OCI-LY7 (cell line): Measurements from ENCODE around the gene CYRIA. TPM values are rescaled to one million over a fixed set of nuclear protein-coding genes. Genes with fewer than 3 reads are reported as not detected.

Experiments
- BruUV-seq: library from RNA; stranded (reverse); fragments of 400-500 nt; replicated peaks from 2 replicates; lab custom pipeline; 2021; lab: Mats Ljungman, UMichigan
- CTCF ChIA-PET: fragments of 300-600 bp; sonication (Branson Sonifier 250); formaldehyde crosslinking; loops from one replicate; lab custom pipeline; 2022; ENCODE audit warnings: antibody characterized with exemption; ENCODE audit not compliant: unreplicated experiment; lab: Charles Lee
- POLR2A ChIA-PET: fragments of 300-600 bp; sonication (Branson Sonifier 250); formaldehyde crosslinking; loops from one replicate; lab custom pipeline; 2022; ENCODE audit warnings: antibody characterized with exemption; lab: Charles Lee
- DNase-seq: peaks from one replicate; pipeline ENCODE4 v3.0.0-alpha.2; 2015; ENCODE audit warnings: low spot score
- H2AFZ ChIP-seq: fragments of 200-600 bp; sonication (generic), shearing (Covaris generic); 2 replicates; pipeline ENCODE4 v1.6.1; 2014; ENCODE audit warnings: mild to moderate bottlenecking, antibody characterized with exemption, low read length, moderate library complexity
- H3K27ac ChIP-seq: fragments of 200-600 bp; sonication (generic); 2 replicates; pipeline ENCODE4 v1.5.1; 2014; ENCODE audit warnings: mixed run types, low read depth, mild to moderate bottlenecking, moderate library complexity, low read length, inconsistent platforms; ENCODE audit not compliant: poor library complexity, severe bottlenecking
- H3K36me3 ChIP-seq: fragments of 200-600 bp; sonication (generic); 2 replicates; pipeline ENCODE4 v1.6.1; 2014; ENCODE audit warnings: mild to moderate bottlenecking, antibody characterized with exemption, low read length, moderate library complexity, mixed read lengths; ENCODE audit not compliant: insufficient read depth
- H3K4me1 ChIP-seq: fragments of 200-600 bp; sonication (generic); 2 replicates; pipeline ENCODE4 v1.5.1; 2014; ENCODE audit warnings: mild to moderate bottlenecking, low read length; ENCODE audit not compliant: insufficient read depth, poor library complexity, severe bottlenecking
- H3K4me2 ChIP-seq: fragments of 200-600 bp; sonication (generic); 2 replicates; pipeline ENCODE4 v1.6.1; 2014; ENCODE audit warnings: mild to moderate bottlenecking, low read length
- H3K4me3 ChIP-seq: fragments of 200-600 bp; sonication (generic); 2 replicates; pipeline ENCODE4 v1.5.1; 2014; ENCODE audit warnings: mild to moderate bottlenecking, low read depth, low read length; ENCODE audit not compliant: poor library complexity, severe bottlenecking
- H3K79me2 ChIP-seq: fragments of 200-600 bp; sonication (generic); 2 replicates; pipeline ENCODE4 v1.6.1; 2016; ENCODE audit warnings: low read depth, mild to moderate bottlenecking, low read length, moderate library complexity, mixed read lengths; ENCODE audit not compliant: insufficient read depth
- H3K9me2 ChIP-seq: fragments of 200-600 bp; sonication (generic); 2 replicates; pipeline ENCODE4 v1.6.1; 2016; ENCODE audit warnings: mild to moderate bottlenecking, low read length, mixed read lengths; ENCODE audit not compliant: insufficient read depth
- H3K9me3 ChIP-seq: fragments of 200-600 bp; sonication (generic); 2 replicates; pipeline ENCODE4 v1.6.1; 2014; ENCODE audit warnings: mild to moderate bottlenecking, mixed run types, low read length, mixed read lengths
- H4K20me1 ChIP-seq: fragments of 200-600 bp; sonication (generic); 2 replicates; pipeline ENCODE4 v1.6.1; 2014; ENCODE audit warnings: mild to moderate bottlenecking, antibody characterized with exemption, low read length, moderate library complexity, mixed read lengths; ENCODE audit not compliant: insufficient read depth
- EZH2phosphoT487 ChIP-seq: fragments of 200-600 bp; sonication (generic); IDR thresholded peaks from 2 replicates; pipeline ENCODE4 v1.6.1; 2018; ENCODE audit warnings: low read depth, borderline replicate concordance, mild to moderate bottlenecking, mixed run types, antibody characterized with exemption, low read length, moderate library complexity, mixed read lengths
- intact Hi-C: fragments of 100-400 bp; cut with micrococcal nuclease; formaldehyde crosslinking; loops from one replicate; pipeline ENCODE4 v1.10.0; 2022; ENCODE audit not compliant: unreplicated experiment
- total RNA-seq, 2 experiments: library from RNA; depleted of rRNA in 1 of 2; stranded (reverse); fragments of >200 nt in 1 of 2; shearing (Covaris generic) in 1 of 2; gene quantifications; 2 replicates each; pipeline ENCODE4 v1.2.3, GENCODE V29; 2014 to 2022
- TF ChIP-seq, protein P1 (sequence below): fragments of 200-600 bp; sonication (generic); conservative IDR thresholded peaks from 2 replicates; pipeline ENCODE4 v1.5.1; 2014; ENCODE audit warnings: mild to moderate bottlenecking, antibody characterized with exemption, low read length, moderate library complexity, mixed read lengths

CYRIA gene
- total RNA-seq, 2 experiments from 2014 or later, result 5.0 to 11.7 TPM

DNA sequence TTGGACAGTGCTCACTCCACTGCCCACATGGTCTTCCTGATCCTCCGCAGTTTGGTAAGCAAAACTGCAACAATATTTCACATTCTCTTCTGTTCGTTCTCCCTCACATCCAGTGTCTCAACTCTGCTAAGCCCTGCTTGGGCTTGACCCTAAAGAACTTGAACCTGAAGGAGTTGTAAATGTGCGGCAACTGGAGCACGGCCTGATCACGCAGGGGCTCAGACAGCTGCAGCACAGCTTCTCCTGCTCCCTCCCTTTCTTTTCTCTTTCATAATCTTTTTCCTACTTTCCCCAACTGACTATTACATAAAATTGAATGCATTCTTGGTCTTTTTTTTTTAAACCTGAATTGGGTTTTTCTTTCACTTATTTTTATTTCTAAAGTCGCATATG is 10.2 kb downstream of the CYRIA start:
- Histone ChIP-seq H3K36me3 (no peaks in the 10 kb centered on the region), H2AFZ (peak overlapping the region; percentile 33; the same call in 1 of the 2 replicates), H3K27ac (peak overlapping the region; percentile 87), H3K4me3 (peak overlapping the region; percentile 48), H3K9me2 (no peaks in the 10 kb centered on the region), H4K20me1 (no peaks in the 10 kb centered on the region), H3K79me2 (peaks cover 27% of the 10 kb centered on the region; the same call in 1 of the 2 replicates), H3K4me2 (peak overlapping the region; percentile 73), H3K9me3 (no peaks in the 10 kb centered on the region), H3K4me1 (peaks cover 99% of the 10 kb centered on the region)
- ChIA-PET POLR2A (interaction anchor here (0.6 to 17.9 kb wide), 8 partner anchors 8 to 62 kb away, joined by 3 to 414 read pairs (median 6); partner anchors contain the start of gene CYRIA), CTCF (interaction anchor here (1.0 to 14.7 kb wide), 4 partner anchors 8 to 29 kb away, joined by 3 to 149 read pairs (median 6); partner anchors contain the start of gene CYRIA)
- DNase-seq, result no peak
- intact Hi-C loops, result loop anchor here (10.0 kb wide), 1 partner anchor 1099 kb away; the partner anchor contains the start of genes GEN1 and SMC6
- no TSS peak for BruUV-seq
- TF ChIP-seq, protein P1, sequence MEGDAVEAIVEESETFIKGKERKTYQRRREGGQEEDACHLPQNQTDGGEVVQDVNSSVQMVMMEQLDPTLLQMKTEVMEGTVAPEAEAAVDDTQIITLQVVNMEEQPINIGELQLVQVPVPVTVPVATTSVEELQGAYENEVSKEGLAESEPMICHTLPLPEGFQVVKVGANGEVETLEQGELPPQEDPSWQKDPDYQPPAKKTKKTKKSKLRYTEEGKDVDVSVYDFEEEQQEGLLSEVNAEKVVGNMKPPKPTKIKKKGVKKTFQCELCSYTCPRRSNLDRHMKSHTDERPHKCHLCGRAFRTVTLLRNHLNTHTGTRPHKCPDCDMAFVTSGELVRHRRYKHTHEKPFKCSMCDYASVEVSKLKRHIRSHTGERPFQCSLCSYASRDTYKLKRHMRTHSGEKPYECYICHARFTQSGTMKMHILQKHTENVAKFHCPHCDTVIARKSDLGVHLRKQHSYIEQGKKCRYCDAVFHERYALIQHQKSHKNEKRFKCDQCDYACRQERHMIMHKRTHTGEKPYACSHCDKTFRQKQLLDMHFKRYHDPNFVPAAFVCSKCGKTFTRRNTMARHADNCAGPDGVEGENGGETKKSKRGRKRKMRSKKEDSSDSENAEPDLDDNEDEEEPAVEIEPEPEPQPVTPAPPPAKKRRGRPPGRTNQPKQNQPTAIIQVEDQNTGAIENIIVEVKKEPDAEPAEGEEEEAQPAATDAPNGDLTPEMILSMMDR, result no peak
- TF ChIP-seq EZH2phosphoT487, result no peak

DNA sequence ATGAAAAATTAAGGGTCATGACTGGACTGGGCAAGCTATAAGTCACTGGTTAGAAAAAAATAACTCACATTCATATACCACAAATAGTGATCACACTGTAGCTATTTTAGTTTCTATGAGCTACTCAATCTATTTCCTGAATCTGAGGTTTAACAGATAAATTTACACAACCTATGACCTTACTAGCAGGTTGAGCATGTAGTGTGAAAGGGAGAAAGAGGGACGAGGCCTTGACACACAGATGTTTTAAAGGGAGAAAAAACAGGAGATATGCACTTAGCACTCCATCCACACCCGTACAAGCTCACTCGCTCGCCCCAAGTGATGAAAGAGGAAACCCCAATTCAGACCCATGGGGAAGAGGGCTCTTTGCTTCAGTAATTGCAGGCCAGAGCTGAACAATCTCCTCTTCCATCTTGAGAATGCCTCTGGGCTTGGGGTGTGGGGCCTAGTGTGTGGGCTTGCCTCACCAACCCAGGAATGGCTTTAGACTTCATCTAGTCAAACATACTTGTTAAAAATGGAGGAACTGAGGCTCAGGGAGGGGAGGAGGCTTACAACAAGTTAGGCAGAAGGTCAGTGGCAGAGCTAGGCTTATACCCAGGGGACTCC is 10.7 kb downstream of the CYRIA start:
- H3K9me2 ChIP-seq, result no peaks in the 10 kb centered on the region
- H3K79me2 ChIP-seq, result peaks cover 27% of the 10 kb centered on the region; the same call in 1 of the 2 replicates
- TF ChIP-seq, protein P1, result no peak
- no peak for TF ChIP-seq EZH2phosphoT487
- CTCF ChIA-PET, result interaction anchor here (0.8 to 14.7 kb wide), 5 partner anchors 11 to 40 kb away, joined by 3 to 149 read pairs (median 4); partner anchors contain the start of gene CYRIA
- peak overlapping the region; percentile 73 for H3K4me2 ChIP-seq
- H3K36me3 ChIP-seq, result no peaks in the 10 kb centered on the region
- peak overlapping the region; percentile 33; the same call in 1 of the 2 replicates for H2AFZ ChIP-seq
- no TSS peak for BruUV-seq
- POLR2A ChIA-PET, result interaction anchor here (1.1 to 17.9 kb wide), 7 partner anchors 8 to 33 kb away, joined by 3 to 414 read pairs (median 9); partner anchors contain the start of gene CYRIA
- H4K20me1 ChIP-seq, result no peaks in the 10 kb centered on the region
- H3K27ac ChIP-seq, result peak overlapping the region; percentile 87
- peaks cover 99% of the 10 kb centered on the region for H3K4me1 ChIP-seq
- H3K4me3 ChIP-seq, result peak overlapping the region; percentile 48
- peak; percentile 67 for DNase-seq
- intact Hi-C loops, result loop anchor here (10.0 kb wide), 1 partner anchor 1100 kb away; the partner anchor contains the start of genes GEN1 and SMC6
- no peaks in the 10 kb centered on the region for H3K9me3 ChIP-seq
